Fibroblast of skin of left biceps (primary cell): Measurements from ENCODE around the gene AIRE.
"Not testable (repeated sequence)": the region's sequence is repeated elsewhere in the genome, so short reads cannot be mapped to it uniquely, and the experiment has no call there.

Experiments
- DNase-seq, 2 experiments: peaks; one replicate each; pipeline ENCODE4 v3.0.0-alpha.2; 2013; ENCODE audit warnings: low read depth in 2 of 2

Gene AIRE

DNA sequence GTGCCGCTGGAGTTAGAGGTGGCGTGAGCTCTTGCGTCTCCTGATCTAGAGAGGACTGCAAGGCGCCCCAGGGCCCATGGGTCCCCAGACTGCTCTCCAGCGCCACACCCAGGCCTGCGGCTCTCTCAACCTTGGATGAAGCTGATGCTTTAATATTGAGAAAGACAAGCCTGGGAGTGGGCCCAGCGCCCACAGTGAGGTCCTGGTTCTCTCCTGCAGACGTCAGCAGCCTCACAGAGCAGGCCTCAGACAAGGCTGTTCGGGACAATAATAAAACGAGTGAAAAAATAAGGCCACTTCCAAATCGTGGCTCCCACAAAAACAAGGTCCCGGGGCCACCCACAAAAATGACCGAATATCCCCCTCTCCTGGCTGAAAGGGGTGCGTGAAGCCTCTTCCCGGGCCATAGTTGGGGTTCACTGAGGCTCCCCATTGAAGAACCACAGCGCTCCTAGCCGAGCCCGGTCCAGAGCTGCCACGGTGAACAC is 18.0 kb upstream of the AIRE start:
- DNase-seq: no peak

DNA sequence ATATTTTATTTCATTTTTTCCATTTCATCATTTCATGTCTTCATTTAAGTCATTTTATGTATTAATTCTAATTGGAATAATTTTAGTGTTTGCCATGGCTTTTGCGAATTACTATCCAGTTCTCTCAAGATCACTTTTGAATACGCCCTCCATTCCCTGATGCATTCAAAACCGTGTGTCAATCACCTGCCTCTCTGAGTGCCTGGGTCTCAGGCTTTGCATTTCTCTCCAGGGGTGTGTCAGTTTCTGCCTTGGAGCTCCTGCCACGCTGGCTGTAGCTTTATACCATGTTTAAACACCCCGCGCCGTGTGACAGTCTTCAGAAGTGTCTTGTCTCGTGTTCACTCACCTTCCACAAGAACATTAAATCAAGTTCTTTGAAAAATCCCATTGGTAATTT is 16.6 kb upstream of the AIRE start:
- no peak for DNase-seq

DNA sequence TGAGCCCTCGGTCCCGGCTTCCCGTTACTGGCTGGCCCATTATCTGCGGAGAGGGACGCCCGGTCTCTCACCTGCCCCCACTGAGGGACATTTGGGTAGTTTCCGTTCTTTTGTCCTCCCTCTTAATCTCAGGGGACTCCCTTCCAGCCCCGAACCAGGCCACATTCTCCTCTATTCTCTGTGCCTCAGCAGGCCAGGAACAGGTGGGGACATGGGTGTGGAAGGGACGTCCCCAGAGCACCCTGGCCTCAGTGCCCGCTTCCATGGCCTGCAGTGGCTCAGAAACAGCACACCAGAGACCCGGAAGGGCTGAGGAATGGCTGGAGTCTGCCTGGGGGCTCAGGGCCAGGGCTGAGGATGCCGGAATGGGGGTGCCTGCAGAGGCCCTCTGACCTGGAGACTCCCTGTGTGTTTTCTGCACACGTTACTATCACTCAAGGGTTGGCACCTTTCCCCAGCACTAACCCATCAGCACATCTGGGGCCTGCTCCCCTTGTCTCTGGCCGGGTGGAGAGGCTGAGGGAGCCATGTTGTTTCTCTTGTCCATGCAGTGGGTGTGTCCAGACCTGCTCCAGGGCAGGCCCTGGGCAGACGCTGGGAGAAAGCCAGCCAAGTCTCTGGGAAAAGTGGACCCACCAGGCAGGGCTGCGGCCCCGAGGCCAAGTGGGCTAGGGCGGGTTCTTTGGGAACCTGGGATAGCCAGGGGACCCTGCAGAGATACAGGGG is 14.0 kb upstream of the AIRE start:
- no peak for DNase-seq

DNA sequence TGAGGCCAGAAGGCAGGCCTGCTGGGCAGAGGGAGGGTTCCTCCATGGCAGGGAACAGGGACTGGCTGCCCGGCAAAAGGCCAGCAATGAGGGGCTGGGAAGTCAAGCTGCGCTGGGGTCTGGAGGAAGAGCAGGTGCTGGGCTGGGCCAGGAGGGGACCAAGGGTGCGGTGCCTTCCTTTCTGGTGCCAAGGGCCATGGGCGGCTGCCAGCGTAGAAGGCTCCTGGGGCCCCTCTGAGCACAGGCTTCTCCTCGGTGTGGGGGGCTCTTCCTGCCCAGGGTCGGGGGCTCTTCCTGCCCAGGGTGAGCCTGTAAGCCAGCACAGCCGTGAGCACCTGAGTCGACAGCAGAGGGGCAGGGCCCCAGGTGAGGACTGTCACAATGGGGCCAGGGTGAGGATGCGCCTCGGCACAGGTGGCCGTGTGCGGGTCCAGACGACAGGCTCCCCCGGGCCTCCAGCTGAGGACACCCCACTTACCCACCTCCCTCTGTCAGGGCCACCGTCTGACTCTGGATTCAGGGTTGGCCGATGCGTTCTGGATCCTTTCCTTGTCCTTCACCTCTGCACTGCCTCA is 13.3 kb upstream of the AIRE start:
- no peak for DNase-seq

DNA sequence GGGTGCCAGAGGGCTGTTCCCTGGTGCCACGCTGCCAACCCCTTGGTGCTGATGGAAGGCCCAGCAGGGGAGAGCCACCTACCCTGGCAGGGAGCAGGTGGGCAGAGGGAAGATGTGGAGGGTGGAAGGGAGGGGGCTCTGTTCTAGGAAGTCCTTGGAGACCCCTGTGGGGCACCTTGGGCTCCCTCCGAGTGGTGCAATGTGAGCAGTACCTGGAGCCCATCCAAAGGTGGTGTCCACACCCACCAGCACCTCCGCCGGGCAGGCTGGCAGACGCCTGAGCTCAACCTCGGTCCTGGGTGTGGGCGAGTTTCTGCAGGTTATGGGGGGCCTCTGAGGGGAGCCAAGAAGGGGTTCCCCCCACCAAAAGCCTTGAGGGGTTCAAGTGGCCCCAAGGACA is 12.6 kb upstream of the AIRE start:
- no peak for DNase-seq

DNA sequence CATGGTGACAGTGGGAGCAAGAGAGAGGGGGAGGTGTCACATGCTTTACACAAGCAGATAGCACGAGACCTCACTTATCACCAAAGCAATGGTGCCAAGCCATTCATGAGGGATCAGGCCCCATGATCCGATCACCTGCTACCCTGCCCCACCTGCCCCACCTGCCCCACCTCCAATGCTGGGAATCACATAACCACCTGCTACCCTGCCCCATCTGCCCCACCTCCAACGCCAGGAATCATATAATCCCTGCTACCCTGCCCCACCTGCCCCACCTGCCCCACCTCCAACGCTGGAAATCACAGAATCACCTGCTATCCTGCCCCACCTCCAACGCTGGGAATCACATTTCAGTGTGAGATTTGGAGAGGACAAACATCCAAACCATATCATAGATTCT is 10.6 kb upstream of the AIRE start:
- DNase-seq: no peak

DNA sequence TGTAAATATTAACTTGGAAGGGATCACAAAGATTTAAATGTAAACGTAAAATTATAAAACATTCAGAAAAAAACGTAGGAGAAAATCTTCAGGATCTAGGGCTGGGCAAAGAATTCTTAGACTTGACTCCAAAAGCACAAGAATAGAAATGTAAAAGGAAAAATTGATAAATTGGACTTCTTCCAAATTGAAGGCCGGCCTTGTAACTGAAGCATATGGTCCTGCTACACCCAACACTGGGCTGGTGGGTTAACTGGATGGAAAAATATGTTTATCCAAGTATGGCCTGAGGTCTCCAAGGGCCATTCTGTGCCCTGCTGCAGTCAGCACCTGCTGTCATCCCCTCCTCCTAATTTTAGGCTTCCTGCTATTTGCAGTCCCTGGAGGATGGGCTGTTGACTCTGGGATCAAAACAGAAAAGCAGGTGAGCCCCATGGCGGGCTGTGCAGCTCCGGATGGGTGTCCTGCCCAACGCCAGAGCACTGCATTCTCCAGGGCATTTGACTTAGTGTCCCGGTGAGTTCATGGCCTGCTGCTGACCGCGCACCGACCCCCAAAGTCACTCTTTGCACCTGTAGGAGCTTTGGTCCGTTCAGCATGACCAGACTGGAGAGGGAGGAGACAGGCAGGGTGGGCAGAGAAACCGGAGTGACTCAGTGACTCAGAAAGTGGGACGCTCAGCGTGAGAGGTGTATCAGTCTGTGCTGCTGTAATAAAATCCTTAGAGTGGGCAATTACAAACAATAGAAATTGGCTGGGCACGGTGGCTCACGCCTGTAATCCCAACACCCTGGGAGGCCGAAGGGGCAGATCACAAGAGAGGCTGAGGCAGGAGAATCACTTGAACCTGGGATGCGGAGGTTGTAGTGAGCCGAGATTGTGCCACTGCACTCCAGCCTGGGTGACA is 6.1 kb upstream of the AIRE start:
- no peak for DNase-seq

DNA sequence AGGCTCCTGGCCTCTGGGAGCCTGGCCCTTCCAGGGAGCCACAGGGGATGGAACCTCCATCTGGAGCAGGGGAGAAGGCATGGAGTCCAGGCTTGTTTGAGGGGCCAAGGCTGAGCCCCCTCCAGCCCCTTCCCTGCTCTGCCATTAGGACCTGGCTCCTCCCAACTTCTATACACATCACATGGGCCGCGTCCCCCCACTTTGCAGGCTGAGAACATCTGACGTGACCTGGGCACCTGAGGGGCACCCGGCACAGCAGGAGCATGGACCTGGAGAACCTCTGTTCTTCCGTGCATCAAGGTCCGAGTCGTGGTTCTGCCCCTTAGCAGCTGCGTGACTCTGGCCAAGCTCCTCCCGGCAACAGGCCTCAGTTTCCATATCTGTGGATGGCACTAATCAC is 3.9 kb upstream of the AIRE start:
- no peak for DNase-seq

DNA sequence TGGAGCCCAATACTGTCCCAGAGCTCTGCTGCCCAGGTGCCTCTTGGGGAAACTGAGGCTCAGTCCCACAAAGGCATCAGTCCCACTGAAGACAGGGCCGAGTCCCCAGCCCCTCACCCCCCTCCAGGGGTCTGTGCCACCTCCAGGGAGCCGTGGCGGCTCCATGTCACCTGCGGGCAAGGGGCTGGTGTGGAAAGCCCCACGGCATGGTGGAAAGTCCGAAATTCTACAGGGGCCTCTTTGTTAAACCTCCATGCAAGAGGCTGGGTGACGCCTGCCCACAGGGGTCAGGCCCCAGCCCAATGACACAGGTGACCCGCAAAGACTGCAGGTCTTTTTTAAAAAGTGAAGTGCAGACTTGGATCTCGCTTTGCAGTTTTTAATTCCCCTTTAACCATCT is 3.3 kb upstream of the AIRE start:
- no peak for DNase-seq

DNA sequence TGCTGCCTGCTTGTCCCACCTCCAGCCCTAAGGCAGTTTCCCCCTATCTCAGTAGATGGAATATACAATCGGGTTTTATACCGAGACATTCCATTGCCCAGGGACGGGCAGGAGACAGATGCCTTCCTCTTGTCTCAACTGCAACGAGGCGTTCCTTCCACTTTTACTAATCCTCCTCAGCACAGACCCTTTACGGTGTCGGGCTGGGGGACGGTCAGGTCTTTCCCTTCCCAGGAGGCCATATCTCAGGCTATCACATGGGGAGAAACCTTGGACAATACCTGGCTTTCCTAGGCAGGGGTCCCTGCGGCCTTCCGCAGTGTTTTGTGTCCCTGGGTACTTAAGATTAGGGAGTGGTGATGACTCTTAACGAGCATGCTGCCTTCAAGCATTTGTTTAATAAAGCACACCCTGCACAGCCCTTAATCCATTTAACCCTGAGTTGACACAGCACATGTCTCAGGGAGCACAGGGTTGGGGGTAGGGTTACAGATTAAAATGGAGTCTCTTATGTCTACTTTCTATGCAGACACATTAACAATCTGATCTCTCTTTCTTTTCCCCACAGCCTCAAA is 2.4 kb upstream of the AIRE start:
- not testable (repeated sequence) for DNase-seq

DNA sequence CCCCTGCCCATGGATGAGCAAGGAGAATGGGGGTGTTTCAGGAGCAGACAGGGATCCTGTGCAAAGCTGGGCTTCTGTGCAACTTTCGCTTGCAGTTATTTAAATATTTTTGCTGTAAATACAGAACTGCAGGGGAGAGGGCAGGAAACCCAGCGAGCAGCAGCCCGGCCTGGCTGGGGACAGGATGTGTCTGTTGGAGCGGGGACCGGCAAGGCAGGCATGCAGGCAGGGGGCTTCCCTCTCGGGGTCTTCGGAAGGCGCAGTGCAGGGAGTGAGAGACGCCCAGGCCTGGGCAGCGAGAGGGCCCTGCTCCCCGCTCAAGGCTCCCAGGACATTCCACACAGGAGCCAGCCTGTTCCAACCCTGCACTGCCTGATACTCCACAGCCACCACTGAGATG is 1.7 kb upstream of the AIRE start:
- no peak for DNase-seq

DNA sequence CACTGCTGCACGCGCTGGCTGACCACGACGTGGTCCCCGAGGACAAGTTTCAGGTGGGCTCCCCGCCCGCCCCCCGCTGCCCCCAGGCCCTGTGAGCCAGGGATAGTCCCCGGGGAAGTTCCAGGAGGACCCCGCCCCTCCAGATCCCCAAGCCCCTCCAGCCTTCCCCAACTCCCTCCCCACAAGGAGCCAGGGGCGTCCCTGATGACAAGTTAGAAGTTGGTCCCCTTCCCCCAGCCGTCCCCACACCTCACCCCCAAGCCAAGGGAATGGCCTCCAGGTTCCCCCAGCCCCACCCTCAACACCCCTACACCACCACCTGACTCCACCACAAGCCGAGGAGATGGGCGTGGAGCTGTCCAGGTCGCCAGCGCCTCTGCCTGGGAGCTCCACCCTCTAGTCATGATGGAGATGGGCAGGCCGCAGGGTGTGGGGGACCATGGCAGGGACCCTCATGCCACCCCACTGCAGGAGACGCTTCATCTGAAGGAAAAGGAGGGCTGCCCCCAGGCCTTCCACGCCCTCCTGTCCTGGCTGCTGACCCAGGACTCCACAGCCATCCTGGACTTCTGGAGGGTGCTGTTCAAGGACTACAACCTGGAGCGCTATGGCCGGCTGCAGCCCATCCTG is 525 bp downstream of the AIRE start:
- DNase-seq: no peak

DNA sequence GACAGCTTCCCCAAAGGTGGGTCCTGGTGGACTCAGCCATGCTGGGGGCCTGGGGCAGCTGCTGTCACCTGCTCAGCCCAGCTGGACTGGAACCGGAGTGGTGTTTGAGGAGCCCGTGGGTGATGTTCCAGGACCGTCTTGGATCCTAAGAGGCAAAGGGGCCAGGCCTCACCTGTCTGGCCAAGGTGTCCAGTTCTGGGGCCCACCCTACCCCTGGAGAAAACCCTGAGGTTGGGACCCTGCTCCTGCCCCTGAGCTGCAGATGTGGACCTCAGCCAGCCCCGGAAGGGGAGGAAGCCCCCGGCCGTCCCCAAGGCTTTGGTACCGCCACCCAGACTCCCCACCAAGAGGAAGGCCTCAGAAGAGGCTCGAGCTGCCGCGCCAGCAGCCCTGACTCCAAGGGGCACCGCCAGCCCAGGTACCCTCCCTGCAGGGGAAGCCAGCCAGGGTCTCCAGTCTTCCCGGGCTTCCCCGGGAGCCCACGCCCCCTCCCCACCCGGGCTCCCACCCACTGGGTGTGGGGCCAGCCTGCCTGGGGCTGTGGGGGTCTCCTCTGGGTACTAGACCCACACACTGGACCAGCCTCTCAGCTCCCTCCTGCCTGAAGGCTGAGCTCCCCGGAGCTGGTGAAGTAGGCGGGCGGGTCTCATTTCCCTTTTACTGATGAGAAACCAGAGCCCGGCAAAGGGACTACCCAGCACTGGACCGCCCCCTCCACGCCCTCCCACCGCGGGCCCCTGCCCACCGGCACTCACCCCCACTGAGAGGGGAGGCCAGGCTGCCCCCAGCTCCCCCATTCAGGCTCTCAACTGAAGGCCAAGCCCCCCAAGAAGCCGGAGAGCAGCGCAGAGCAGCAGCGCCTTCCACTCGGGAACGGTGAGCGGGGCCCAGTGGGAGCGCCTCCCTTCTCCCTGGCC is 1.3 kb downstream of the AIRE start:
- no peak for DNase-seq

DNA sequence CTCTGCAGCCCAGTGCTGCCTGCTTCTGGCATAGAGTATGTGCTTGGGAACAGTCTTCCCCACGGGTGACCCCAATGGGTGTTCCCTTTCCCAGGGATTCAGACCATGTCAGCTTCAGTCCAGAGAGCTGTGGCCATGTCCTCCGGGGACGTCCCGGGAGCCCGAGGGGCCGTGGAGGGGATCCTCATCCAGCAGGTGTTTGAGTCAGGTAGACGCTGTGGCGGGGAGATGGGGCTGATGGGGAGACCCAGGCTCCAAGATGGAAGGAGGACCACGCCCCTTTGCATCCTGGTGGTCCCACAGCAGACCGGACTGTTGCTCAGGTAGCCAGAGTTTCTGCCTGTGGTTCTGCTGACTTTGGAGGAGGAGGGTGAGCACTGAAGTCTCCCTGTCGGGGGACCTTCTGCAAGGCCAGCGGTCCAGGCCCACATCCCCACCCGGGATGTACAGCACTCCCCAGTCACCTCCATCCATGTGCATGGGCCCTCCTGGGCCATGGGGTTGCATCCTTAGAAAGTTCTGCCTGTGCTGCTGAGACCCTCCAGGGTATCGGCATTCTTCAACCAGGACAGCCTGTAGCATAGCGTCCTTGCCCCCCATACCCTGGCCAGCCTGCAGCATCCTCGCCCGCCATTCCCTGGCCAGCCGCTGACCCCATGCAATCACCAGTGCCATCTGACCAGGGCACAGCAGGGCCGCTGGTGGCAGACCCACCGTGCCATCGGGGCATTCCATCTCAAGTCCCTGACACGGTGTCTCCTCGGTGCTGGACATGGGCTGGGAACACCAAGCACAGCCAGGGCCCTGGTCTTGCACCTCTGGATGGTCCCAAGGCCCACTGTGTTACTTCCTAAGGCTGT is 2.8 kb downstream of the AIRE start:
- no peak for DNase-seq

DNA sequence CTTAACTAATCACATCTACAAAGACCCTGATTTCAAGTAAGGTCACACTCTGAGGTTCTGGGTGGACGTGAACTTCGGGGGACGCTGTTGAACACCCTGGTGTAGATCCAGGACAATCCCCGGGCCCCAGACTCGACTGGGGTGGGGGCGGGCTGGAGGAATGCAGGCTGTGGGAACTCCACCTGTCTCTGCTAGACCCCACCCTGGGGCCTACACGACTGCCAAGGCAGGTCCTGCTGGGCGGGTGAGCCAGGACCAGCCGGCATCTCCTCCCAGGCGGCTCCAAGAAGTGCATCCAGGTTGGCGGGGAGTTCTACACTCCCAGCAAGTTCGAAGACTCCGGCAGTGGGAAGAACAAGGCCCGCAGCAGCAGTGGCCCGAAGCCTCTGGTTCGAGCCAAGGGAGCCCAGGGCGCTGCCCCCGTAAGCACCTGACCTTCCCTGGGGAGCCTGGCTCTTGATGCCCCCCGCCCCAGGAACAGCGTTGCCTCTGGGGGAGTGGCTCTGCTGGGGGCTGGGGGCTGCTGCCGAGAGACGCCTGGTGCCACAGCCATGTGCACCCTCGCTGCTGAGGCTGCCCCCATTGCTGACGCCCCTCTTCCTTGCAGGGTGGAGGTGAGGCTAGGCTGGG is 3.8 kb downstream of the AIRE start:
- no peak for DNase-seq

DNA sequence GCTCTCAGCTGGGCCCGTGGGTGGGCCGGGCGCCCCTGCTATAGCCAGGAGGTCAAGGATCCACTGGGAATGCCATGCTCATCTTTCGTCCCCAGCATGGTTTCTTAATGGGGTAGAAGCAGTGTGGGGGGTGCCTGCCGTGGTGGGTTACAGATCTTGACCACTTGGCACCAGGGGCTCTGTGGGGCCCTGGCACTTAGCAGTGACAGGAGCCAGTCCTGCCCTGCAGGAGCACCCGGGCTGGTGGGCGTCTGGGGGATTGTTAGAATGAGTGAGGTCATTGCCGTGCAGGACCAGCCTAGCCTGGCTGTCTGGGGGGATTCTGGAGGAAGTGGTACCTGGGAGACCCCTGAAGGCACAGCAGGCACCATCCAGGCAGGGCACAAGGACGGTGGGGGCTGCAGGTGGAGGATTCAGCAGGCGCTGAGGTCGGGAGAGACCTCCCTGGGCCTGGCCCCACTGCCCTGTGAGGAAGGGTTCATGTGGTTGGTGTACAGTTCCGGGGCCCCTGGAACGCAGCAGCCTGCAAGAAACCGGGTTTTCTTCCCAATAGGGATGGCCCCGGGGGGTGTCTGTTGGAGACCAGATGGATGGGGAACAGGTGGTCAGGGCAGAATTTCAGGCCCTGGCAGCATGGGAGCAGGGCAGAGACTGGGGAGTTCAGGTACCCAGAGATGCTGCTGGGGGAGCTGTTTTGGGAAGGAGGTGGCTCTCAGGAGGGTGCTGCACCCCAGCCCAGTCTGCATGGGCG is 4.8 kb downstream of the AIRE start:
- no peak for DNase-seq

DNA sequence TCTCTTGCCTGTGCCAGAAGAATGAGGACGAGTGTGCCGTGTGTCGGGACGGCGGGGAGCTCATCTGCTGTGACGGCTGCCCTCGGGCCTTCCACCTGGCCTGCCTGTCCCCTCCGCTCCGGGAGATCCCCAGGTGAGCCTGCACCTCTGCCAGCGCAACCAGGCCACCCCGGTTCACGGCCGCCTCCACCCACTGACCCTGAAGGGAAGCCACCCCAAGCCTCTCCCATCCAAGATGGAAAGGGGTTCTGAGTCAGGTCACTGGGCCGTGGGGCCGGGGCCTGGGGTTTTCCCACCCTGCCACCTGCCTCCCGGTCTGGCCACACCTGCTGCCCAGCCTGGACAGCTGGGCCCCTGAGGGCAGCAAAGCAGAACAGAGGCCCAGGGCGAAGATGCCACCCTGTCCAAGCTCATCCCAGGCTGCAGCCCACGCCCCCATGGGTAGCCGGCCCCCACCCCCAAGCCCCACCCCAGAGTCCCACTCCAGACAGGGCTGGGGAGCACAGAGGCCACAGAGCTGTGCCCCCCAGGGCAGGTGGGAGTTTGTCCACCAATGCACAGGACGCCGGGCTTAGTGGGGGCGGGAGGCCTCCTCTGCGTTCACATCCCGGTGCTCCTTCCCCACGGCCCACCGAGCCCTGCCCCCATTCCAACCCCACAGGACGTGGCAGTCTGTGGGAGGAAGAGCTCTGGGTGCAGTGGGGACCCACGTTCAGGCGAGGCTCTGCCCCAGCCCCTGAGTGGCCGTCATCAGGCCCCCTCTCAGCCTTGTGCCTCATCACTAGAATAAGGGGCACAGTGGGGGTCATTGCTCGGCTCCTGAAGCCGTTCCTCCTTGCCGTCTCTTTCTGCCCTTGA is 5.6 kb downstream of the AIRE start:
- DNase-seq: no peak
